Activated CD8-positive, alpha-beta memory T cell treated with anti-CD3 and anti-CD28 coated beads for 36 hours (primary cell): ENCODE measurements around the gene NTF3. TPM values are rescaled to one million over a fixed set of nuclear protein-coding genes. Genes with fewer than 3 reads are reported as not detected.

Source experiments
- CTCF ChIA-PET: fragments of 350-600 bp; sonication (Branson Sonifier 250); formaldehyde crosslinking; loops from one replicate; lab custom pipeline; 2021; ENCODE audit warnings: antibody characterized with exemption; lab: Charles Lee
- POLR2A ChIA-PET: fragments of 350-600 bp; sonication (Branson Sonifier 250); formaldehyde crosslinking; loops from one replicate; lab custom pipeline; 2021; ENCODE audit warnings: antibody characterized with exemption; lab: Charles Lee
- total RNA-seq, 2 experiments: library from RNA; stranded (reverse); gene quantifications; one replicate each; pipeline ENCODE4 v1.2.3, GENCODE V29; 2021

The NTF3 gene
- total RNA-seq, 2 experiments from 2014 or later = not detected

- ChIA-PET POLR2A (no interaction called here), CTCF (no interaction called here)
These were observed 2.0 kb upstream of the NTF3 start for GRCh38 chr12:5429741-5430557.

DNA sequence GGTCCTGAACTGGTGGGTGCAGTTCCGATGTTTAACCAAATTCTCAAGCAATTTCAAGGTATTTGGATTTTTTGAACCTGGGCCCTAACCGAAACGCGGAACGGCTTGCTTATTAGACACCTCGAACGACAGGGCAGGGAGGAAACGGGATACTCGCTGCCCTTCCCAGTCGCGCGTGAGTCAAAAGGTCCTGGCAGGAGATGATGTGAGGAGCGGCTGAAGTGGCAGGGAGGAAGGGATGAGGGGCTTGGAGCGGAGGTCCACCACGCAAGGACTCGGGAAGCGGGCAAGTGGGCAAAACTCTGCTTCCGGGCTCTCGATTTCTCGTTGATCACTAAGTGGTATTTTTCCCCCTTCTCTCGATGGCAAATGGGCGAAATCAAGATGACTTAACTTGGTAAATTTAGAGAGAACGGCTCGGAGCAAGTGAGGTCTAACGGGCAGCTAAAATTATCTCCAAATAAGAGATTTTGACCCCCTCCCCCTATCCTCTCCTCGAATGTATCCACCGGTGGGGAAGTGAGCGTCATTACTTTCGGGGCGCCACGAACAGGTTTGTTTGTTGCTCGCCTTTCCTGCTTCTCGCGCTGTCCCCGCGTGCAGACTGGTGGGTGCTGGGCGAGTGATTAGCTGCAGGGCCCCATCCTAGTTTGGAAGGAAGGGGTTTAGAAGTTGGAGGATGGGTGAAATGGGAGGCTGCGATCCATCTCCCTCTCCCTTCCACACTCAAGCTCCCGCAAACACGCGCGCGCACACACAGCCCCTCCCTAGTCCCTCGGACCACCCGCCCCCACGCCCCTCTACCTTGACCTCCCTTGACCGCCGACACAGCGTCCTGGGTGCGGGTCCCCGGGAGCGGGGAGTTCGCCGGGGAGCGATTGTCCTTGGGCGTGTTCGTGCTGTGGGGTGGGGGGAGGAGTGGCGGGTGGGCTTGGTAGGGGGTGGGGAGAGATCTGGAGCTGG is 986 bp upstream of the NTF3 start:
- ChIA-PET POLR2A (no interaction called here), CTCF (no interaction called here)

- ChIA-PET CTCF (no interaction called here), POLR2A (interaction anchor here (0.6 kb wide), 1 partner anchor 584 kb away, joined by 5 read pairs; no protein-coding TSS in a partner anchor)
These were observed 1.4 kb downstream of the NTF3 start for GRCh38 chr12:5433081-5433844.

- ChIA-PET CTCF (interaction anchor here (0.7 kb wide), 1 partner anchor 240 kb away, joined by 4 read pairs; no protein-coding TSS in a partner anchor), POLR2A (interaction anchor here (0.7 kb wide), 1 partner anchor 24 kb away, joined by 3 read pairs; no protein-coding TSS in a partner anchor)
These were observed 2.1 kb downstream of the NTF3 start for GRCh38 chr12:5433845-5434646.

DNA sequence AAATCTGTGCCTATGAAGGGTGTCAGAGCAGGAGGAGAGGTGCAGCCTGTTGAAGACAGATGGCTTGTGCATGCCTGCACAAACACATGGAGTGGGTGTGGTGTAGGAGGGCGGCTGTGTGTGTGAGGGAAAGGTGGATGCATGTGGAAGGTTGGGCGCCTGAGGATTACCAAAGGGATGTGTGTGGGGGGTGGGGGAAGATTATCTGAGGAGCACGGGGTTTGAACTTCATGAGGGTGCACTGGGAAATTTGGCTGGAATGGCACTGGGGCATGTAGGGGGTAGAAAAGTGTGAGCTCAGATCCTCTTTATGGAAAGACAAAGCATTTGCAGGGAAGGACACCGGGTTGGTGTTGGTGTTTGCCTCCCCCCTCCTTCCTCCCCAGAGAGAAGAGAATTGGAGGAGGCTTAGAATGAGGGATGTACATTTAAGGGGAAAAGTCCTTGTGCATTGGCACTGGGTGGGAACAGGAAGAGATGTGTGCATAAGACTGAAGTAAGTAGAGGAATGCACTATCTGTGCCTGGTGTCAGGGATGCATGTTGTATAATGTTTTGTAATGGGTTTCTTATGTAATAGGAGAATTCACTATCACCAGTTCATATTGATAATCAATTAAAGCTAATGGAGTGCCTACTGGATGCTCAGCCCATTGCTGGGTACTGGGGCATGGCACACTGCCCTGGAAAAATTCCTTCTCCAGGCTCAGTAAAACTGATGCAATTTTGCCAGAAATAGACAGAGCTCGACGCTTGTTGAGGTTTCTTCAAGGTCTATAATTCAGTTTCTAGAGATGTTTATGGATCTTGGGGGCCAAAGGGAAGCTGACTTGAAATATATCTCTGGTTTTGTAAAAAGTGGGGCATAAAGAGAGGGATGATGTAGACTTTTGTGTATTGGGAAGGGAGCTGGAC is 3.0 kb downstream of the NTF3 start:
- ChIA-PET POLR2A (interaction anchor here (0.7 kb wide), 1 partner anchor 23 kb away, joined by 3 read pairs; no protein-coding TSS in a partner anchor), CTCF (interaction anchor here (0.7 kb wide), 1 partner anchor 241 kb away, joined by 4 read pairs; no protein-coding TSS in a partner anchor)

- POLR2A ChIA-PET = no interaction called here
- CTCF ChIA-PET = no interaction called here
These were observed 5.3 kb downstream of the NTF3 start for GRCh38 chr12:5437182-5437583.

DNA sequence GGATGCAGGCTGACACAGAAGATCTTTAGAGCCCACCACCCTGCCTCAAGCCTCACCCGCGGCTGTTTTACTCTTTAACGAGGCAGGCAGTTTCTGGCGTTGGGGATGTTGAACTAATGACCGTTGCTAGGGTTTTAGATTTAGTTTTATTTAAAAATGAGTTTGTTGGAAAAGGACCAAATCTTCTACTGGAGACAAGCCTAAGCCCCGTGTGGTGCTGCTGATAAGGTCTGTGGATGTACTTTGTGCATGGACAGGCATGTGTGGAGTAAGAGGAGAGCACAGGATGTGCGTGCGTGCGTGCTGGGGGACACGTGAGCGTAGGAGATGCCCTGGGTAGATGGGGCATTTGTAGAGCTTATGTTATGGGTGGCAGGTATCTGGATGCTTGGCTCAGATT is 5.7 kb downstream of the NTF3 start:
- POLR2A ChIA-PET = no interaction called here
- CTCF ChIA-PET = no interaction called here

GRCh38 chr12:5438671-5439200 is 6.8 kb downstream of the NTF3 start:
- ChIA-PET POLR2A (no interaction called here), CTCF (no interaction called here)

DNA sequence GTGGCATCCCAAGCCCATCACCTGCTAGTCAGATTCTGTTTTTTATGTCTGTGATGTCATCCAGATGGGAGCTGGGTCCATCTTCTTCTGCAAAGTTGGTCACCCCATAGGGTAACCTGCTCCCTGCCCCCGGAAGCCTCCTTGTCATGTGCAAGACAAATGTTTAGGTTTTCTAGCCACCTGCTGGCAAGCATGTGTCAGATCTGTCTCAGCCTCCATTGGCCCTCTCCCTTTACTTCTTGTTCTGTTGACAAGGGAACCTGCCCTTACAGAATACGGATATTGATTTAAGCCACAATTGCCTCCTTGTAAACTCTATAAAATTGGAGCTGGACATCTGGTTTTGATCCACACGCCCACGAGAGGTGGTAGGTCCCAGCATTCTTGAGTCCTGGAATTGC is 7.5 kb downstream of the NTF3 start:
- CTCF ChIA-PET = no interaction called here
- POLR2A ChIA-PET = no interaction called here

DNA sequence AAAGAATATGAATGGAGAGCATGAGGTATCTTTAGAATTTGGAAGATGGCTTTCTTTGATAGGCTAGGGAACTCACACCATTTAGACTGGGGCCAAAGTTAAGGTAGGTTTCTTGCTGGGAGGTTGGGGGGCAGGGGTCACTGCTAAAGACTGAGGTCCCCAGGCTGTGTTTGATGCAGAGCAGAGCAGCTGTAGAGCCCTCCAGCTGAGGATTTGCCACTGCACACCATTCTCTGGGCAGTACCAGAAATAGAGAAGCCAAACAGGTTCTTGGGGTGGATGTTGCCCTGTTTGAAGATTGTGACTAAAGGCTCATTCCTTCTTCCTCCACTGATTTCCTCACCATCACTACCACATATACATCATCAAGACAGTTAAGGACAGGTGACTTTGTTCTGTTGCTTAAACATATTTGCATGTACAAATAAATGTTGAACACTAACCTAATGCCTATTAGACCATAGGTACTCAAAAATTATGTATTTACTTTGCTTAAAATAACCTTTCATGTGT is 7.9 kb downstream of the NTF3 start:
- POLR2A ChIA-PET = no interaction called here
- CTCF ChIA-PET = no interaction called here

DNA sequence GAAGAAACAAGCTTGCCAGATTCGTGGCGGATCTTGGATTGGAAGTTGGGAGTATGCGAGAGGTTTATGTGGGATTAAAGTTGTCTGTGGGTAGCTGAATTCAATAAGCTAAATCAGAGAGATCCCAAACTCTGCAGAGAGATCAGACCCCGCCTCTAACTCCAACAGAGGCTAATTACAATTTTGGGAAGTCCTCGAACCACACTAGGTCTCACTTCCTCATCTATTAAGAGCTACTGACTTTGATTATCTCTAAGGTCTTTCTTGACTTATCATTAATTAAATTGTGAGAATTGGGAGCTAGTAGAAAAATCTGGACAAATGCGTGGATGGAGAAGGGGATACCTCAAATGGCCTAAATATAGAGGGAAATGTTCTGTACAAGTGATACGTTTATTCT is 9.1 kb downstream of the NTF3 start:
- POLR2A ChIA-PET = no interaction called here
- CTCF ChIA-PET = no interaction called here

- POLR2A ChIA-PET = no interaction called here
- CTCF ChIA-PET = no interaction called here
These were observed 9.8 kb downstream of the NTF3 start for GRCh38 chr12:5441497-5442236.

DNA sequence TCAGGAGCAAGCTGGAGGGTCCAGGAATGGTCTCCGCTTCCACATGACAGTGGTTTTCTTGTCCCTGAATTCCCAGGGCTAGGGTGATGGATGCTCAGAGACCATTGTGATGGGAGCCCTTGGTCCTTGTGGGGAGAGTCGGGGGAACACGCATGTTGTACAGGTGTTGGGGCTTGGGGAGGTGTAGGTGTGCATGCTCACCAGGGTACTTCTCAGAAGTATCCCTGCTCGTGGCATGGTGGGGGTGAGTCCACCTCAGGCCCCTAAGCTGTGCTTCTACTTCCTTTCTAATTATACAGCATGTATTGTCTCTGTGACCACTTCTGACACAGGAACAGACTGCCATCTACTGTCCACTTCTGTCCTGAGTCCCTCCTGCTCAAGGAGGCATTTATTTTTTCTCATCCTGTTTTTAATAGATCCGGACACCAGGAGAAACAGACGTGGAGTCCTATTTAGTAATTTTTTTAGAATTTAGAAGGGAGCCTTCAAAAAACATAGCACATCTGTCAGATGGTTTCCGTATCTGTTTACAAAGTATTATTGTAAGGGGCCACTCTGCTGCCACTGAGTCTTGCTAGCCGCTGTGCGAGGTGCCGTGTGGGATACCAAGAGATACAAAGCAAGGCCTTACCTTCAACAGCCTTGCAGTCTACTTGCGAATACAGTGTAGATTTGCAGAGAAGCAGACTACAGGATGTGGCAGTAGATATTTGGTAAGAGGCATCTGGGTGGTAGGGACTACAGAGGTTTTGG is 10.5 kb downstream of the NTF3 start:
- ChIA-PET POLR2A (no interaction called here), CTCF (no interaction called here)

GRCh38 chr12:5444520-5444919 is 12.6 kb downstream of the NTF3 start:
- POLR2A ChIA-PET = no interaction called here
- CTCF ChIA-PET = no interaction called here

DNA sequence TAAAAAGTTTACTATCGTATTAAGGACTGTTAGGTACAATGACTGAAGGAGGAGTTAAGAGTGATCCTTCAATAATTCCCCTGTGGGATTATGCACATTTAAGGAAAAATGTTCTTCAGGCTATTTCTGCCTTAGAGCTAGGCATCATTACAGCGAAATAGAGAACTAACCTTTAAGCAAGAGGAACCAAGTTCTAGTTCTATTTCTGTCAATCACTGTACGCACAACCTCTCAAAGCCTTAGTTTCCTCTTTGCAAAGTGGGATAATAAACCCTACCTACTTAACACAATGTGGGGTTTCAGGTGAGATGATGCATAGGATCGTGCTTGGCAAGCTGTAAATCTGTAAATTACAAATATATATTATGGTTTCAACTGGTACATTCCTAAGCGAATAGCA is 15.4 kb downstream of the NTF3 start:
- POLR2A ChIA-PET = no interaction called here

GRCh38 chr12:5451251-5451650 is 19.3 kb downstream of the NTF3 start:
- CTCF ChIA-PET = no interaction called here
- POLR2A ChIA-PET = no interaction called here

More for the DNA sequence above, 15.4 kb downstream of the NTF3 start:
- CTCF ChIA-PET = no interaction called here
